Ramos (cell line): ENCODE data around the gene HRH1.
"Not testable (repeated sequence)": the region's sequence is repeated elsewhere in the genome, so short reads cannot be mapped to it uniquely, and the experiment has no call there.

Experiments used
- in situ Hi-C: fragments of 300-500 bp; cut with MboI; formaldehyde crosslinking; loops from one replicate; pipeline ENCODE4 v1.14.3; 2022; ENCODE audit warnings: low sequenced_read_pairs; ENCODE audit not compliant: unreplicated experiment

The HRH1 gene

DNA sequence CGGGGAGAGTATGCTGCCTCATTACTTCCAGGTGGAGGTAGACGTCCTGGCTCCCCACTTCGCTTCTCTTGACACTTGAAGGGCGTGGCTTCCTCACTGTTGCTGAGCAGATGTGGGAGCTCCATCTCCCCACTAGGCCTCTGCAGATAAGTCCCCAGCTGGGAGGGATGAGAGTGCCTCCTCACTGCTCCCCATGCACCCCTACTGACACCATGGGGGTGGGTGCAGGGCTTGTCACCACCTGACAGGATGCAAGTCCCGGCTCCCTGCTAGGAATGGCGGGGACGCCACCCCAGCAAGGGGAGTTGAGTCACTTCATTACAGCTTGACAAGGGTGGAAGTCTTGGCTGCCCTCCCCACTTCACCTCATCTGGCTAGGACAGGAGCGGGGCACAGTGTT is 81.1 kb downstream of the HRH1 start:
- in situ Hi-C loops, result loop anchor here (25.0 kb wide), 1 partner anchor 427 kb away; no protein-coding TSS in a partner anchor

DNA sequence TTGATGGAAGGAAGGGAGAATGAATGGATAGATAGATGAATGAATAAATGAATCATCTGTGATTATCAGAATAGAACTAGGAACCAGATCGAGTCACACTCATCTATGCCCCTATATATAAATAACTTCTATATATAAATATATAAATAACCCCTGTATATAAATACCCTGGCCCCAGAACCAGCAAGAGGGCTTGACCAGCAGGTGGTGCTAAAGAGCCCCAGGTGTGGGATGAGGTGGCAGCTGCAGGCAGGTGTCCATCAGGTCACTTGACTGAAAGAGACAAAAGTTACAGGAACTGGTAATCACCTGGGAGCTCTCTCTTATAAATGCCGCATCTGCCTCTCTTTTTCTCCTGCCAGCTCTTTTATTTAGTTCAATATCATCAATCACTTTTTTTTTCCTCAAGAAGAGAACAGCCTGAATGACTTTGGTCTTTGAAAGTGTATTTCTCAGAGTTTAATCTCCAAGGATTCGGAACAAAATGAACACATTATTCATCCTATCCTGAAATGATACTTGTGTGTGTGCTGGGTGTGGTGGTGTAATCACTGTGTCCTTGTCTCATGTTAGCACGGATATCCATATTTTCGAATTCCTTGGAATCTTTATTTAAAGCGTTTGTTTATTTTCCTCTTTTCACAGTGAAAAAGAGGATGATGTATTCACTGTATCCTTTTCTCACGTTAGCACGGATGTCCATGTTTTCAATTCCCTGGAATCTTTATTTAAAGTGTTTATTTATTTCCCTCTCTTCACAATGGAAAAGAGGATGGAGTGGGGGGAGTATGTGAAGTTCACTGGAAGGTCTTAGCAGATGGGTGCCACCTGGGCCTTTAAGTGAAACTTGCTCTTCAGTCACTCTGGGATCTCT is 82.5 kb downstream of the HRH1 start:
- in situ Hi-C loops, result loop anchor here (25.0 kb wide), 1 partner anchor 425 kb away; no protein-coding TSS in a partner anchor

DNA sequence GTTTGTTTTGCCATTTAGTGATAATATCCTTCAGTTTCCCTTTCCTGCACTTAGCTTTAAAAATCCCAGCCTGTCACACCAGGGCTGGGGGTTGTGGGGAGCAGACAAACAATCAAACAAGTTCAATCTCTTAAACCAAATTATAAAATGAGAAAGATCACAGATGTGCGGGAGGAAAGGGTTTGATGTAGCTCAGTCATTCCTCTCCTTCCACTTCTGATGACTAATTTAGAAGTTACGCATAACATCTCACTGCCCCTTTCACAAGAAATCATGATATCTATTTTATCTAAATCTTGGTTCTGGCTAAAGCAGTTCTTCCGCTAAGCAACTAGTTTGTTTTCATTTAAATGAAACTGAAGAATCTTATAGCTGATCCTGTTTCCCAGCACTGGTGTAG is 83.8 kb downstream of the HRH1 start:
- in situ Hi-C loops, result loop anchor here (25.0 kb wide), 1 partner anchor 424 kb away; no protein-coding TSS in a partner anchor

DNA sequence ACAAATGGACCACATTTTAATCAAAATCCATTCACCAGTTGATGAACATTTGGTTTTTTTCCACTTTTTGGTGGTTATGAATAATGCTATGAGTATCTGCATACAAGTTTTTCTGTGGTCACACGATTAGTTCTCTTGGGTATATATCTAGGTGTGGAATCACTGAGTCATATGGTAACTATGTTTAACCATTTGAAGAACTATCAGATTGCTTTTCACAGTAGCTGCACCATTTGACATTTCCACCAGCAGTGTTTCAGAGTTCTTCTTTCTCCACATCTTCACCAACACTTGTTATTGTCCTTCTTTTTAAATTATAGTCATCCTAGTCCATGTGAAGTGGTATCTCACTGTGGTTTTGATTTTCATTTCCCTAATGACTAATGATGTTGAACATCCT is 84.6 kb downstream of the HRH1 start:
- in situ Hi-C loops, result loop anchor here (25.0 kb wide), 1 partner anchor 423 kb away; no protein-coding TSS in a partner anchor

DNA sequence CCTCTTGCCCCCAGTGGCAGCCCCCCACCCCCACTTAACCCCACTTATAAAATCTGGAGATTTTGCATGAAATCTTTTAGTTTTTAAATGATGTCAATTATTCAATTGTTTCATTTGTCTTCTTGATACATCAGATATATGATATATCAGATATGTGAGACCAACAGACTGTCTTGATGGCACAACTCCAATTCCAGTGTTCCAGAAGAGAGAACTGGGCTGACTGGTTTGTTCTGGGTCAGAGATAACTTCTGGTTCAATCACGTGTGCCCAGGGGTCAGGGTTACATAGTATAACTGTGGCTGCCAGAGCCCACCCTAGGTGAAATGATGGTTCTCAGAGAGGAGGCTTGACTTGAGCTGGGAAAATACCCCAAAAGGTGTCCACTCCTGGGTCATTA is 85.5 kb downstream of the HRH1 start:
- in situ Hi-C loops, result loop anchor here (25.0 kb wide), 1 partner anchor 423 kb away; no protein-coding TSS in a partner anchor

DNA sequence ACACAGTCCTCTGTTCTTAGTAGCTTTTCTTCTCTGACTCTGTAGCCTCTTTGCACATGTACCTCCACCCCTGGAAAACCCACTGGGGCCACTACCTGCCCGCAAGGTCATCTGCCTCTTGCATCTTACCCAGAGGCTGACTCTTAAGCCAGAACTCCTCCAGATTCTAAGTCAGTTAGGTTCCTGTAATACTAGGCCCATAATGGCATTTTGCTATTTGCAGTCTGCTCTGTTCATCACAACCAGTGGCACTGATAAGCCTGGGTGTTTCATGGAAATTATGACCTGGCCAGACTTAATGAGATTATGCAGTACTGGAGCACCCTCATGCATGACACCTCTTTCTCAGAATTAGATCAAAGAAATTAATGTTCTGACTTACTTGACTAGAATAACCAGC is 86.2 kb downstream of the HRH1 start:
- in situ Hi-C loops, result loop anchor here (25.0 kb wide), 1 partner anchor 422 kb away; no protein-coding TSS in a partner anchor

GRCh38 chr3:11244121-11244677 is 89.9 kb downstream of the HRH1 start:
- in situ Hi-C loops, result loop anchor here (25.0 kb wide), 1 partner anchor 418 kb away; no protein-coding TSS in a partner anchor

DNA sequence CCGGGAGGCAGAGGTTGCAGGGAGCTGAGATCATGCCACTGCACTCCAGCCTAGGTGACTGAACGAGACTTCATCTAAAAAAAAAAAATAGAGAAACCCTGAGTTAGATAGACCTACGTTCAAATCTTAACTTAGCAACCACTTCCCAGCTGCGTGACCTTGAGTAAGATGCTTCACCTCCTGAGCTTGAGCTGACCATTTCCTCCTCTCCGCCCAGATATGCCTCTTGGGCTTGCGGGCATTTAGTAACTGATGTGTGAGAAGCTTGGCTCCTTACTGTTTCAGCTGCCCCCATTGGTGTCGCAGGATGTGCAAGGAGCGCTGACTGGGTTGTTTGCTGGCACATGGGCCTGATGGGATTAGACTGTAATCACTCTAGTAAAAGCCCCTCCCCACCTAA is 91.0 kb downstream of the HRH1 start:
- in situ Hi-C loops, result loop anchor here (25.0 kb wide), 1 partner anchor 417 kb away; no protein-coding TSS in a partner anchor

GRCh38 chr3:11245827-11246662 is 91.8 kb downstream of the HRH1 start:
- in situ Hi-C loops, result loop anchor here (25.0 kb wide), 1 partner anchor 416 kb away; no protein-coding TSS in a partner anchor

DNA sequence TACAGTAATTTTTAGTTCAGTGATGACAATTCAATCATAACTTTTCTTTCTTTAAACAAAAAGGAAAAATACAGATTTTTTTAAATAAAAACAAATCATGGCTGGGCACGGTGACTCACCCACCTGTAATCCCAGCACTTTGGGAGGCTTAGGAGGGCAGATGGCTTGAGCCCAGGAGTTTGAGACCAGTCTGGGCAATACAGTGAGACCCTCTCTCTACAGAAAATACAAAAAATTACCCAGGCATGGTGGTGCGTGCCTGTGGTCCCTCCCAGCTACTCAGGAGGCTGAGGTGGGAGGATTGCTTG is 92.3 kb downstream of the HRH1 start:
- in situ Hi-C loops, result loop anchor here (25.0 kb wide), 1 partner anchor 416 kb away; no protein-coding TSS in a partner anchor

DNA sequence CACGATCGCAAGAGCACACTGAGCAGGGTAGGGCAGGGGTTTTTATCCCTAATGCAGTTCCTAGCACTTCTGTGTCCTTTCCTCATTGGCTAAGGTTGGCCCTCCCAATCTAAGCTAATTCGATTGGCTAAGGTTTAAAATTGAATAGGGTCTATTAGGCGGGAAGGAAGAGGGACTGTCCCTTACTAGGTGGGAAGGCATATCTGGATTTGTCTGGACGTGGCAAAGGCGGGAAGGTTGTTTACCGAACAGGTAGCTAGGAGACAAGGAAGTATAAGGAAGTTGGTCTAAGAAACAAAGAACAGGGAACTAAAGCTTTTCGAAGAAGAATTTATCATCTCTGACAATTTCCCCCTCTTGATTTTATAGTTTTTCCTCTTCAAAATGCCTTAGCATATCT is 93.1 kb downstream of the HRH1 start:
- in situ Hi-C loops, result loop anchor here (25.0 kb wide), 1 partner anchor 415 kb away; no protein-coding TSS in a partner anchor

DNA sequence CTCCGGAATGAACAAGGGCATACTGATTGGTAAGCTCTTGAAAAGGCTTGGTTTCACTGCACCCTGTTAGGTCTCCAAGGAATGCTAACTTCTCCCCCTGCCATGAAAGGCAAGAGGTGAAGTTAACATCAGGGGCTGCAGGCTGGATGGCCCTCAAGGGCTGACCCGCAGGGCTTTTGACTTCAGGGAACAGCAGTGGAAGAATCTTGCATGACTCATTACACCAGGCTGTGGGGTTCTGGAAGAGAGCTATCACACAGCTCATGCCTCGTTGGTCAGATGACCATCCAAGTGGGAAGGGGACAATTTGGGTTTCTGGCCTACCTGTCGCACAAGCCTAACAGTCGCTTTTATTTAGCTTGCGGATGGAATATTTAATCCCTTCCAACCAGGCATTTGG is 94.3 kb downstream of the HRH1 start:
- in situ Hi-C loops, result loop anchor here (25.0 kb wide), 1 partner anchor 414 kb away; no protein-coding TSS in a partner anchor

DNA sequence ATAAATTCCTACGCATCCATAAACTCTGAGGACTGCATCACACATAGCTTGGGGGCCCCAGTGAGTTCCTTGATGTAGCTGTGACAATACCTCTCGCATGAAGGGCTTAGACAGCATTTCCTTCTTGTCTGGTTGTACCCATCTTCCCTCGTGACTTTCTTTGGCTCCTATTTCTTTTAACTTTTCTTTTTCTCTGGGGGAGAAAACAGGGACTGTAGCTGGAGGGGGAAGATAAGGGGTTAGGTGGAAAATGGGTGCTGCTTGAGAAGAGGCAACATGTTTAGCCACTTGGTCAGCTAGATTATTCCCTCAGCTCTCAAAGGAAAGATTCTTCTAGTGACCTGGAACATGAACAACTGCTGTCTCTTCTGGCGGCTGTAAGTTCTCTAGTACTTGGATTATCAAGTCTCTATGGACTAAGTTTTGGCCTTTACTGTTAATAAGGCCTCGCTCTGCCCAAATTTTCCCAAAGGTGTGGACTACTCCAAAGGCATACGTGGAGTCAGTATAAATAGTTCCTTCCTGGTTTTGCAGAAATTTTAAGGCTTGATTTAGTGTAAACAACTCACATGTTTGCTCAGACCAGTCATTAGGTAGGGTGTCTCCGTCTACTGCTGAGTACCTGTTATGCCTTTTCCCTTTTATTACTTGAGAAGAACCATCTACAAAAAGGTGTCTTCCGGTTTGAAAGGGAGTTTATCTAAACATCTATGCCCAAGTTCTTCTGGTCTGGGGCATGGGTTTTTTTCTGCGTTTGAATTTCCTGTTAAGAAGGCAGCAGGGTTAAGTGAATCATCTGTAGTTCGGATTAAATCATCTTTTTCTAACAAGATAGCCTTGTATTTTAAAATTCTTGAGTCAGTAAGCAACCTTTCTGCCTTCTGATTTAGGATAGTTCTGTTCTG is 96.9 kb downstream of the HRH1 start:
- in situ Hi-C loops, result no loop called here

DNA sequence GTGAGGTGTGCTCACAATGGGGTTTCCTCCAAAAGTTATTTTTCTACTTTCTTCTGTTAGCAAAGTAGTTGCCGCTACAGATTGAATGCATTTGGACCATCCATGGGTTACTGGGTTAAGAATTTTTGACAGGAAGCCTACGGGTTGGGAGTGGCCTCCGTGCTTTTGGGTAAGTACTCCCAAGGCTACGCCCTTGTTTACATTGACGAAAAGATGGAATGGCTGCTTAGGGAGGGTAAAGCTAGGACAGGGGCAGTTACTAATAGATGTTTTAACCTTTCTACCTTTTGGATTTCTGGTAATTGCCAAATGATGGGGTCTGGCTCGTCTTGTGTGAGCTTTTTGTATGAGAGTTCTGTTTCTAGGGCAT is 97.5 kb downstream of the HRH1 start:
- in situ Hi-C loops, result no loop called here

DNA sequence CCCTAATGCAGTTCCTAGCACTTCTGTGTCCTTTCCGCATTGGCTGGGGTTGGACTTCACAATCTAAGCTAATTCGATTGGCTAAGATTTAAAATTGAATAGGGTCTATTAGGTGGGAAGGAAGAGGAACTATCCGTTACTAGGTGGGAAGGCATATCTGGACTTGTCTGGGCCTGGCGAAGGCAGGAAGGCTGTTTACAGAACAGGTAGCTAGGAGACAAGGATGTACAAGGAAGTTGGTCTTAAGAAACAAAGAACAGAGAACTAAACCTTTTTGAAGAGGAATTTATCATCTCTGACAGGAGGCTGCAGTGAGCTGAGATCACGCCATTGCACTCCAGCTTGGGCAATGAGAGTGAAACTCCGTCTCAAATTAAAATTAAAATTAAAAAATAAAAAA is 100.6 kb downstream of the HRH1 start:
- in situ Hi-C loops, result no loop called here

DNA sequence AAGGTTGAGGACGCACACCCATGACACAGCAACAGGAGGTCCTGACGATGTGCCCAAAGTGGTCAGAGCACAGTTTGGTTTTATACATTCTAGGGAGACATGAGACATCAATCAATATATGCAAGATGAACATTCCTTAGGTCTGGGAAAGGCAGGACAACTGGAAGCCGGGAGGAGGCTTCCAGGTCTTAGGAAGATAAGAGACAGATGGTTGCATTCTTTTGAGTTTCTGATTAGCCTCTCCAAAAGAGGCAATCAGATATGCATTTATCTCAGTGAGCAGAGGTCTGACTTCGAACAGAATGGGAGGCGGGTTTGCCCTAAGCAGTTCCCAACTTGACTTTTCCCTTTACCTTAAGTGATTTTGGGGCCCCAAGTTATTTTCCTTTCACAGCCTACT is 101.2 kb downstream of the HRH1 start:
- in situ Hi-C loops, result not testable (repeated sequence)

DNA sequence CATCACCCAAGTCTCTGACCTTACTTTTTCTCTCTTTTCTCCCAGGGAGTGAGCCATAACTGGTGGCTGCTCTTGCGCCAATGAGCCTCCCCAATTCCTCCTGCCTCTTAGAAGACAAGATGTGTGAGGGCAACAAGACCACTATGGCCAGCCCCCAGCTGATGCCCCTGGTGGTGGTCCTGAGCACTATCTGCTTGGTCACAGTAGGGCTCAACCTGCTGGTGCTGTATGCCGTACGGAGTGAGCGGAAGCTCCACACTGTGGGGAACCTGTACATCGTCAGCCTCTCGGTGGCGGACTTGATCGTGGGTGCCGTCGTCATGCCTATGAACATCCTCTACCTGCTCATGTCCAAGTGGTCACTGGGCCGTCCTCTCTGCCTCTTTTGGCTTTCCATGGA is 104.7 kb downstream of the HRH1 start:
- in situ Hi-C loops, result no loop called here

DNA sequence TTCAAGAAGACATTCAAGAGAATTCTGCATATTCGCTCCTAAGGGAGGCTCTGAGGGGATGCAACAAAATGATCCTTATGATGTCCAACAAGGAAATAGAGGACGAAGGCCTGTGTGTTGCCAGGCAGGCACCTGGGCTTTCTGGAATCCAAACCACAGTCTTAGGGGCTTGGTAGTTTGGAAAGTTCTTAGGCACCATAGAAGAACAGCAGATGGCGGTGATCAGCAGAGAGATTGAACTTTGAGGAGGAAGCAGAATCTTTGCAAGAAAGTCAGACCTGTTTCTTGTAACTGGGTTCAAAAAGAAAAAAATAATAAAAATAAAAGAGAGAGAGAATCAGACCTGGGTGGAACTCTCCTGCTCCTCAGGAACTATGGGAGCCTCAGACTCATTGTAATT is 106.2 kb downstream of the HRH1 start:
- in situ Hi-C loops, result no loop called here

DNA sequence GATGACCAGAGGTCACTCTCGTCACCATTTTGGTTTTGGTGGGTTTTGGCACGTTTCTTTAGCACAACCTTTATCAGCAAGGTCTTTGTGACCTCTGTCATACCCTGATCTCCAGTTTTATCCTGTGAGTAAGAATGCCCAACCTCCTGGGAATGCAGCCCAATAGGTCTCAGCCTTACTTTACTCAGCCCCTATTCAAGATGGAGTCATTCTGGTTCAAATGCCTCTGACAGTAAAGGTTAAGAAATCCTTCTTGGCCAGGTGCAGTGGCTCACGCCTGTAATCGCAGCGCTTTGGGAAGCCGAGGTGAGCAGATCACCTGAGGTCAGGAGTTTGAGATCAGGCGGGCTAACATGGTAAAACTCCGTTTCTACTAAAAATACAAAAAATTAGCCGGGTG is 114.7 kb downstream of the HRH1 start:
- in situ Hi-C loops, result no loop called here
